ENCODE measurements around the gene DPF3.

Gene DPF3

GRCh38 chr14:72597252-72598233 lies 296.4 kb downstream of the DPF3 start:
- H3K9me3 ChIP-seq (ENCODE audit: insufficient read depth, low read length), result no peaks in the 10 kb centered on the region
- no peak overlapping the region for H3K27ac ChIP-seq (ENCODE audit: low read depth, low read length)
- H3K9me2 ChIP-seq (replicated peaks; ENCODE audit: insufficient read depth, low read length), result no peaks in the 10 kb centered on the region
- H3K27me3 ChIP-seq (ENCODE audit: low read length), result no peaks in the 10 kb centered on the region
- H2AFZ ChIP-seq (ENCODE audit: low read depth, low read length, severe bottlenecking), result no peak overlapping the region
- no peak for TF ChIP-seq CTCF (IDR thresholded peaks at IDR 0.05; ENCODE audit: insufficient read depth, low read length, poor library complexity, severe bottlenecking)
- TF ChIP-seq EZH2phosphoT487 (conservative IDR thresholded peaks at IDR 0.05; ENCODE audit: low read length), result no peak
- no peaks in the 10 kb centered on the region for H3F3A ChIP-seq (ENCODE audit: insufficient read depth)
- H3K4me2 ChIP-seq (ENCODE audit: low read depth, low read length, poor library complexity, severe bottlenecking), result peak overlapping the region; percentile 16
- no peaks in the 10 kb centered on the region for H3K36me3 ChIP-seq (ENCODE audit: low read length)
- H4K20me1 ChIP-seq (ENCODE audit: low read depth, low read length), result no peaks in the 10 kb centered on the region
- no peaks in the 10 kb centered on the region for H3K79me2 ChIP-seq (ENCODE audit: insufficient read depth, low read length)
- H3K9ac ChIP-seq (ENCODE audit: low read length), result no peak overlapping the region
- no peak overlapping the region for H3K4me3 ChIP-seq (ENCODE audit: insufficient read depth, low read length, poor library complexity, severe bottlenecking)

- Histone ChIP-seq H3K9ac (ENCODE audit: low read length) (no peak overlapping the region), H3F3A (ENCODE audit: insufficient read depth) (no peaks in the 10 kb centered on the region), H2AFZ (ENCODE audit: low read depth, low read length, severe bottlenecking) (no peak overlapping the region), H3K27ac (ENCODE audit: low read depth, low read length) (no peak overlapping the region), H3K9me2 (replicated peaks; ENCODE audit: insufficient read depth, low read length) (no peaks in the 10 kb centered on the region), H3K4me3 (ENCODE audit: insufficient read depth, low read length, poor library complexity, severe bottlenecking) (no peak overlapping the region), H3K79me2 (ENCODE audit: insufficient read depth, low read length) (no peaks in the 10 kb centered on the region), H3K9me3 (ENCODE audit: insufficient read depth, low read length) (no peaks in the 10 kb centered on the region), H3K27me3 (ENCODE audit: low read length) (no peaks in the 10 kb centered on the region), H3K36me3 (ENCODE audit: low read length) (no peaks in the 10 kb centered on the region), H3K4me2 (ENCODE audit: low read depth, low read length, poor library complexity, severe bottlenecking) (no peak overlapping the region), H4K20me1 (ENCODE audit: low read depth, low read length) (no peaks in the 10 kb centered on the region)
- TF ChIP-seq EZH2phosphoT487 (conservative IDR thresholded peaks at IDR 0.05; ENCODE audit: low read length) (no peak), CTCF (IDR thresholded peaks at IDR 0.05; ENCODE audit: insufficient read depth, low read length, poor library complexity, severe bottlenecking) (no peak)
Observed at GRCh38 chr14:72595152-72595862, 298.6 kb downstream of the DPF3 start.

- no peak overlapping the region for H3K27ac ChIP-seq (ENCODE audit: low read depth, low read length)
- H3K27me3 ChIP-seq (ENCODE audit: low read length), result no peaks in the 10 kb centered on the region
- H3K9me2 ChIP-seq (replicated peaks; ENCODE audit: insufficient read depth, low read length), result no peaks in the 10 kb centered on the region
- no peak overlapping the region for H2AFZ ChIP-seq (ENCODE audit: low read depth, low read length, severe bottlenecking)
- no peaks in the 10 kb centered on the region for H3F3A ChIP-seq (ENCODE audit: insufficient read depth)
- no peak overlapping the region for H3K4me2 ChIP-seq (ENCODE audit: low read depth, low read length, poor library complexity, severe bottlenecking)
- no peaks in the 10 kb centered on the region for H4K20me1 ChIP-seq (ENCODE audit: low read depth, low read length)
- no peaks in the 10 kb centered on the region for H3K79me2 ChIP-seq (ENCODE audit: insufficient read depth, low read length)
- H3K36me3 ChIP-seq (ENCODE audit: low read length), result no peaks in the 10 kb centered on the region
- TF ChIP-seq CTCF (IDR thresholded peaks at IDR 0.05; ENCODE audit: insufficient read depth, low read length, poor library complexity, severe bottlenecking) (no peak), EZH2phosphoT487 (conservative IDR thresholded peaks at IDR 0.05; ENCODE audit: low read length) (no peak)
- no peak overlapping the region for H3K4me3 ChIP-seq (ENCODE audit: insufficient read depth, low read length, poor library complexity, severe bottlenecking)
- H3K9me3 ChIP-seq (ENCODE audit: insufficient read depth, low read length), result peaks cover 6% of the 10 kb centered on the region; the same call in 1 of the 2 replicates
- H3K9ac ChIP-seq (ENCODE audit: low read length), result no peak overlapping the region
Observed at GRCh38 chr14:72594099-72594901, 299.6 kb downstream of the DPF3 start.
